HEK293T (cell line): ENCODE data around the gene ARHGAP45.

Experiments
- CTCF ChIA-PET: fragments of 350-600 bp; formaldehyde crosslinking; extraction: SDS; loops from one replicate; lab custom pipeline; 2021; ENCODE audit warnings: antibody characterized with exemption, inconsistent platforms; lab: Yijun Ruan, JAX
- POLR2A ChIA-PET: fragments of 350-600 bp; formaldehyde crosslinking; extraction: SDS; loops from one replicate; lab custom pipeline; 2020; ENCODE audit warnings: antibody characterized with exemption, inconsistent platforms; lab: Yijun Ruan, JAX
- DNase-seq: peaks from one replicate; pipeline ENCODE4 v3.0.0; 2012; ENCODE audit warnings: mixed read lengths; ENCODE audit errors: extremely low spot score
- ARNT ChIP-seq: fragments of 450-650 bp; IDR thresholded peaks from 2 replicates; pipeline ENCODE4 v1.6.1; 2017; ENCODE audit warnings: mild to moderate bottlenecking
- BHLHE40 ChIP-seq: fragments of 450-650 bp; IDR thresholded peaks from 2 replicates; pipeline ENCODE4 v1.6.1; 2016; ENCODE audit warnings: mild to moderate bottlenecking, moderate library complexity, borderline replicate concordance
- CTBP1 ChIP-seq: fragments of 450-650 bp; IDR thresholded peaks from 2 replicates; pipeline ENCODE4 v1.6.1; 2016; ENCODE audit warnings: borderline replicate concordance
- ELF4 ChIP-seq: fragments of 450-650 bp; IDR thresholded peaks from 2 replicates; pipeline ENCODE4 v1.6.1; 2017; ENCODE audit warnings: antibody characterized with exemption
- FOXA1 ChIP-seq: fragments of 450-650 bp; IDR thresholded peaks from 2 replicates; pipeline ENCODE4 v1.6.1; 2016; ENCODE audit warnings: mild to moderate bottlenecking
- FOXK2 ChIP-seq: fragments of 450-650 bp; IDR thresholded peaks from 2 replicates; pipeline ENCODE4 v1.6.1; 2016; ENCODE audit warnings: mild to moderate bottlenecking
- FOXM1 ChIP-seq: fragments of 450-650 bp; IDR thresholded peaks from 2 replicates; pipeline ENCODE4 v1.6.1; 2017; ENCODE audit warnings: mild to moderate bottlenecking, borderline replicate concordance
- HDGF ChIP-seq: fragments of 450-650 bp; IDR thresholded peaks from 2 replicates; pipeline ENCODE4 v1.6.1; 2017; ENCODE audit warnings: antibody characterized with exemption, borderline replicate concordance
- L3MBTL2 ChIP-seq: fragments of 450-650 bp; conservative IDR thresholded peaks from 2 replicates; pipeline ENCODE4 v1.6.1; 2016; ENCODE audit warnings: mild to moderate bottlenecking
- LEF1 ChIP-seq: fragments of 450-650 bp; IDR thresholded peaks from 2 replicates; pipeline ENCODE4 v1.6.1; 2017; ENCODE audit warnings: mild to moderate bottlenecking, borderline replicate concordance
- NFRKB ChIP-seq: fragments of 450-650 bp; IDR thresholded peaks from 2 replicates; pipeline ENCODE4 v1.6.1; 2016; ENCODE audit warnings: mild to moderate bottlenecking, moderate library complexity
- SP1 ChIP-seq: fragments of 450-650 bp; IDR thresholded peaks from 2 replicates; pipeline ENCODE4 v1.6.1; 2017
- SUZ12 ChIP-seq: fragments of 450-650 bp; IDR thresholded peaks from 2 replicates; pipeline ENCODE4 v1.6.1; 2016; ENCODE audit warnings: mild to moderate bottlenecking
- TARDBP ChIP-seq: fragments of 450-650 bp; IDR thresholded peaks from 2 replicates; pipeline ENCODE4 v1.6.1; 2016
- ZNF384 ChIP-seq: fragments of 450-650 bp; IDR thresholded peaks from 2 replicates; pipeline ENCODE4 v1.6.1; 2016
- TF ChIP-seq, protein P1 (sequence below): fragments of 450-650 bp; IDR thresholded peaks from 2 replicates; pipeline ENCODE4 v1.6.1; 2016

The ARHGAP45 gene

DNA sequence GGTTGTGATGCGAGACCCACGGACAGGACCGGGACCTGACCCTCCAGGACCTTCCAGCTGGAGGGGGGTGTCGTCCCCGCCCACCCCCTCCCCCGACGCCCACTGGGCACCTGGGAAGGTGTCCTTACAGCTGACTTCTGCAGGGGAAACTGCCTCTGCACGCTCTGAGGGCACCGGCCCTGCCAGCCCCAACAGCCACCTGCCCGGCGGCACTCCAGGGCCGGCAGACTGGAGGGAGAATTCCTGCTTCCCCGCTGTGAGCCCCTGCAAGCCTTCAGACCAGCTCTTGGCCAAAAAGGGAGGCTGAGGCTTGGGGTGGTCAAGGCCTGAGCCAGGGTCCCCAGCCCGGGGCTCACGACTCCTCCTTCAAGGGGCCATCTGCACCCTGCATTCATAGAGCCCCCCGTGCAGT lies 39.3 kb upstream of the ARHGAP45 start:
- DNase-seq = no peak
- POLR2A ChIA-PET = interaction anchor here (1.1 to 3.7 kb wide), 2 partner anchors 12 to 23 kb away, joined by 3 to 29 read pairs; partner anchors contain the start of gene ABCA7
- CTCF ChIA-PET = no interaction called here

DNA sequence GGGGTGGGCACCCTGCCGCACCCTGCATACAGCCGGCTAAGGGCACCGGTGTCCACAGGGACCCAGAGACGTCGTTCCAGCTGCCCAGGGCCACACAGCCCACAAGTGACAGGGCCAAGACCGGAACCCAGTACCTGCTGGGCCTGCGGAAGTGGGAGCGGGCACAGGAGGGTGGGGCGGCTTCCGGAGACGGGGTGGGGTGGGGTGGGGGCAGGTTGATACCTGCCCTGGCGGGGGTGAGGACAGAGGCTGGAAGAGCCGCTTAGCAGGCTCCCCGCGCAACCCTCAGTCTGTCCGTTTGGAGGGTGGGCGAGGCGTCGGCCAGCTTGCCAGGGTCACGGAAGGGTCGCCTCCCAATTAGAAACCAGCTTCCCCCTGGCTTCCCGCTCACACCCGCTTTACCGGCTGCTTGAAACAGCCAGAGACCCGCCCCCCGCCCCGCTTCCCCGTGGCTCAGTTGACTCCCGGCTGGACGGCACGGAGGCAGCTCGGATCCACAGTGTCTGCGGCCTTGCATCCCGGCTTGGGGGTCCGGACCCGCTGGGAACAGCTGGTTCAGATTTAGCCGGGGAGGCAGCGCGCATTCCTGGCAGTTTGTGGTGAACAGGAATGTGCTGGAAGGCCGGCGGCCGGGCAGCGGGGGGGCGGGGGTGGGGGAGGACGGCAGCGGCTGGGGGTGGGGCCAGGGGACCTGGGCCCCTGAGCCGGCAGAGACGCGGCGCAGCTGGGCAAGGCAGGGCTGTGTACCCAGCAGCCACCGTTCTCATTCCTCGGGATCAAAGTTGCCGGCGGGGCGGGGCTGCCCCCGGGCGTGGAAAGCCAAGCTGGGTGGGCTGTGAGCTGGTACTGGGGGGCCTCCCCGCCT lies 38.7 kb upstream of the ARHGAP45 start:
- no peak for TF ChIP-seq ARNT
- CTCF ChIA-PET = no interaction called here
- DNase-seq = no peak
- POLR2A ChIA-PET = interaction anchor here (0.7 to 3.7 kb wide), 3 partner anchors 10 to 17 kb away, joined by 3 to 29 read pairs (median 3); partner anchors contain the start of gene ABCA7

More for the DNA sequence above, 39.3 kb upstream of the ARHGAP45 start:
- TF ChIP-seq ZNF384 = no peak
- no peak for TF ChIP-seq NFRKB
- no peak for TF ChIP-seq ARNT
- no peak for TF ChIP-seq FOXK2
- TF ChIP-seq FOXA1 = no peak
- TF ChIP-seq LEF1 = no peak
- no peak for TF ChIP-seq BHLHE40
- TF ChIP-seq CTBP1 = no peak
- TF ChIP-seq SP1 = no peak
- no peak for TF ChIP-seq HDGF
- TF ChIP-seq, protein P1, sequence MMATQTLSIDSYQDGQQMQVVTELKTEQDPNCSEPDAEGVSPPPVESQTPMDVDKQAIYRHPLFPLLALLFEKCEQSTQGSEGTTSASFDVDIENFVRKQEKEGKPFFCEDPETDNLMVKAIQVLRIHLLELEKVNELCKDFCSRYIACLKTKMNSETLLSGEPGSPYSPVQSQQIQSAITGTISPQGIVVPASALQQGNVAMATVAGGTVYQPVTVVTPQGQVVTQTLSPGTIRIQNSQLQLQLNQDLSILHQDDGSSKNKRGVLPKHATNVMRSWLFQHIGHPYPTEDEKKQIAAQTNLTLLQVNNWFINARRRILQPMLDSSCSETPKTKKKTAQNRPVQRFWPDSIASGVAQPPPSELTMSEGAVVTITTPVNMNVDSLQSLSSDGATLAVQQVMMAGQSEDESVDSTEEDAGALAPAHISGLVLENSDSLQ = no peak
- no peak for TF ChIP-seq FOXM1
- no peak for TF ChIP-seq TARDBP
- no peak for TF ChIP-seq SUZ12
- no peak for TF ChIP-seq ELF4
- TF ChIP-seq L3MBTL2 = no peak

DNA sequence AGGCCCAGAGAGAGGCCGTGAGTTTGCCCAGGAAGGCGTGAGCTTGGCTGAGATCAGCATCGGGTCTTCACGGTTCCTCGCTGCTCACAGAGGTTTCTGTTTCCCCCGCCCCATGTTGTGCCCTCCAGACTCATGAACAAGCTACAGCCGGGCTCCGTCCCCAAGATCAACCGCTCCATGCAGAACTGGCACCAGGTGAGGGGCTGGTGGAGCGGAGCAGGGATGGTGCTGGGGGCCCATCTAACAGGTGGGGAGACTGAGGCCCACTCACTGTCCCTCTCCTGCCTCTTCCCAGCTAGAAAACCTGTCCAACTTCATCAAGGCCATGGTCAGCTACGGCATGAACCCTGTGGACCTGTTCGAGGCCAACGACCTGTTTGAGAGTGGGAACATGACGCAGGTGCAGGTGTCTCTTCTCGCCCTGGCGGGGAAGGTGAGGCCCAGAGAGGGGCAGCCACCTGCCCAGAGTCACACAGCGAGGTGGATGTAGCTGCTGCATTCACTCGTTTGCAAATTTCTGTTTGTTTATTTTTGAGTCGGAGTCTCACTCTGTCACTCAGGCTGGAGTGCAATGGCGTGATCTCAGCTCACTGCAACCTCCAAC lies 34.6 kb upstream of the ARHGAP45 start:
- POLR2A ChIA-PET = interaction anchor here (1.0 to 1.8 kb wide), 2 partner anchors 11 to 237 kb away, joined by 5 to 6 read pairs; partner anchors contain the start of genes CIRBP and RNU6-2
- no peak for DNase-seq
- TF ChIP-seq ZNF384 = no peak
- TF ChIP-seq CTBP1 = no peak
- no peak for TF ChIP-seq ELF4
- no peak for TF ChIP-seq BHLHE40
- no peak for TF ChIP-seq FOXK2
- no peak for TF ChIP-seq FOXM1
- no peak for TF ChIP-seq HDGF
- TF ChIP-seq LEF1 = no peak
- TF ChIP-seq SUZ12 = no peak
- TF ChIP-seq, protein P1 = no peak
- CTCF ChIA-PET = no interaction called here

DNA sequence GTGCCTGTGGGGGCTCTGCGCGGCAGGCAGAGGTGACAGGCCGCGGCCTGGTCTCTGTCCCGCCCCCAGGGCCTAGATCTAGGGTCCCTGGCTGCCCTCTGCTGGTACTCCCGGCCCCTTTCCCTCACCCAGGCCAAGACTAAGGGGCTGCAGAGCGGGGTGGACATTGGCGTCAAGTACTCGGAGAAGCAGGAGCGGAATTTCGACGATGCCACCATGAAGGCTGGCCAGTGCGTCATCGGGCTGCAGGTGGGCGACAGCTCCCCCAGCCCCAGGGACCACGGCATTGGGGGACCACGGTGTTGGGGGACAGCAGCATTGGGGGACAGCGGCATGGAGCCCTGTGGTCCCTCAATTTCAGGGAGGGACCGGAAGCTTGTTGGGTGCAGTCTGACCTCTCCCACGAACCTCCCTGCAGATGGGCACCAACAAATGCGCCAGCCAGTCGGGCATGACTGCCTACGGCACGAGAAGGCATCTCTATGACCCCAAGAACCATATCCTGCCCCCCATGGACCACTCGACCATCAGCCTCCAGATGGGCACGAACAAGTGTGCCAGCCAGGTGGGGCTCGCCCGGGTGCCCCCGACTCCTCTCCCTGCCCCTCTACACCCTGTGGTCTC lies 30.9 kb upstream of the ARHGAP45 start:
- CTCF ChIA-PET = no interaction called here
- POLR2A ChIA-PET = no interaction called here
- no peak for TF ChIP-seq FOXK2
- no peak for TF ChIP-seq ELF4
- no peak for TF ChIP-seq ARNT
- TF ChIP-seq LEF1 = no peak
- DNase-seq = no peak

DNA sequence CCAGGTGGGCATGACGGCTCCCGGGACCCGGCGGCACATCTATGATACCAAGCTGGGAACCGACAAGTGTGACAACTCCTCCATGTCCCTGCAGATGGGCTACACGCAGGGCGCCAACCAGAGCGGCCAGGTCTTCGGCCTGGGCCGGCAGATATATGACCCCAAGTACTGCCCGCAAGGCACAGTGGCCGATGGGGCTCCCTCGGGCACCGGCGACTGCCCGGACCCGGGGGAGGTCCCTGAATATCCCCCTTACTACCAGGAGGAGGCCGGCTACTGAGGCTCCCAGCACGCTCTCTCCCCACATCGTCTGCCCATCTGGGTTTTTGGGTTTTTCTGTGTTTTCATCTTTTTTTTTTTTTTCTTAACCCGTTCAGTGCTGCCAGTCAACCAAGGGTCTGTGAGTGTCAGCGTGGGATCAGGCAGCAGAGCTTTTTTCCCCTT lies 29.3 kb upstream of the ARHGAP45 start:
- TF ChIP-seq FOXK2 (no peak), TARDBP (no peak), ELF4 (no peak), BHLHE40 (no peak), L3MBTL2 (no peak), ARNT (no peak), NFRKB (no peak), HDGF (no peak), ZNF384 (no peak), FOXA1 (no peak), CTBP1 (no peak), LEF1 (no peak), SP1 (no peak), FOXM1 (no peak), SUZ12 (no peak)
- TF ChIP-seq, protein P1 = no peak
- DNase-seq = no peak
- ChIA-PET CTCF (no interaction called here), POLR2A (no interaction called here)
